NCI-H1092 (cell line): ENCODE measurements around the gene SPAST.
"Not testable (repeated sequence)": the region's sequence is repeated elsewhere in the genome, so short reads cannot be mapped to it uniquely, and the experiment has no call there.

Experiments used
- DNase-seq: peaks from one replicate; lab custom pipeline; 2025; lab: John Stamatoyannopoulos, UW

The SPAST gene

DNA sequence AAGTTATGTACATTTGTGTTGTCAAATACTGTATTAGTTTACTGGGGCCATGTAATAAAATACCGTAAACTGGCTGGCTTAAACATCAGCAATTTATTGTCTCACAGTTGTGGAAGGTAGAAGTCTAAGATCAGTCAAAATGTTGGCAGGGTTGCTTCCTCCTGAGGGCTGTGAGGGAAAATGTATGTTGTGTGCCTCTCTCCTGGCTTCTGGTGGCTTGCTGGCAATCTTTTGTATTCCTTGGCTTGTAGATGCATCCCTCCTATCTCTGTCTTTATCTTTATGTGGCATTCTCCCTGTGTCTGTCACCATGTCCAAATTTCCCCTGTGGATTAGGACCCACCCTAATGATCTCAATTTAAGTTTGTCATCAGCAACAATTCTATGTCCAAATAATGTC, 65.3 kb downstream of the SPAST start:
- no peak for DNase-seq

DNA sequence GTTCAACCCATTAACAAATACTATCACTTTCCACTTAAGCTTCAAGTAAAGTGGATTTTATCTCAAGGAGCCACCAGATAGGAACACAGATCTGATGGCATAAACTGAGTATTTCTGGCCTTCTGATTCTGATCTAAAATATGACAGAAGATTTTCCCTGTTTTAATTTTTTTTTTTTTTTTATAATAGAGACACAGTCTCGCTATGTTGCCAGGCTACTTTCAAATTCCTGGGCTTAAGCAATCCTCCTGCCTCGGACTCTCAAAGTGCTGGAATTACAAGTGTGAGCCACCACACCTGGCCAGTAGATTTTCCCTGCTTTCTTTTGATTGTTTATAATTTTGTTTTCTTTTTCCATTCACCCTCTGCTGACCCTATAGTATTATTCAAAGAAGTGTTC, 65.7 kb downstream of the SPAST start:
- DNase-seq, result no peak

DNA sequence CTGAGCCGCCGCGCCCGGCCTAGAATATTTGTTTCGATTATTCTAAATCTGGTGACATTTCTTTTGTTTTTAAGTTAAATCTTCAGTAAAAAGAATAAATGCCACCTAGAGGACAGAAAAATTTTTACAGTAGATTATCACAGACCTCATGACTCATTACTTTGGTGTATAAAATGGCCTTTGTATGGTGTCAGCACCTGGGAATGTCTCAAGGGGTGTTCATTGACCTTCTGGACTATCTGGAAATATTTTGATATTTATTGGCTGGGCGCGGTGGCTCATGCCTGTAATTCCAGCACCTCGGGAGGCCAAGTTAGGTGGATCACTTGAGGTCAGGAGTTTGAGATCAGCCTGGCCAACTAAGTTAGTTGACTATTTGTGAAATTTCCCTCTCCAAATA, 72.1 kb downstream of the SPAST start:
- DNase-seq, result no peak

DNA sequence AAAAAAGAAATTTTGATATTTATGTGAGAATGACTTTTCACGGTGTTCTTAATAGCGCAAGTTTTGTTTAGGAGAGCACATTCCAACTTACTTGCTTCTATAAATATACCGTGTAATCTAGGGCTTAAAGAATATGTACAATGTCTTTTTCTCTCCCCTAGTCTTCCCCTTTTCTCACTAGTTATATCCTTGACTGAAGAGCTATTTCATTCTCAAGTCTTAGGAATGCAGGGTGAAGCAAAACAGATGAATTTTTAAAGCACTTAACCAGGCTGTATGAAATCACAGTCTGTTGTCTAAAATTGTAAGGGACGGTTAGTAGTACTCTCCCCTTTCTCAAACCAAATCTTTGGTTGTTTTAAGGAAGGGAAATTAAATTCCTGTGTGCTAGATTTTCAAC, 72.7 kb downstream of the SPAST start:
- no peak for DNase-seq

DNA sequence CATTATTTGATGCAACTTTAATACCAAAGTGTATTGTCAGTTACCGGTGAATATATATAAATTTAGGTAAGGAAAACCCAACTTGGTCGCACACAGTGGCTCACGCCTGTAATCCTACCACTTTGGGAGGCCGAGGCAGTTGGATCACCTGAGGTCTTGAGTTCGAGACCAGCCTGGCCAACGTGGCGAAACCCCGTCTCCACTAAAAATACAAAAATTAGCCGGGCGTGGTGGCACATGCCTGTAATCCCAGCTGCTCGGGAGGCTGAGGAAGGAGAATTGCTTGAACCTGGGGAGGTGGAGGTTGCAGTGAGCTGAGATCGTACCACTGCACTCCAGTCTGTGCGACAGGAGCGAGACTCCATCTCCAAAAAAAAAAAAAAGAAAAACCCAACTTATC, 88.2 kb downstream of the SPAST start:
- not testable (repeated sequence) for DNase-seq

DNA sequence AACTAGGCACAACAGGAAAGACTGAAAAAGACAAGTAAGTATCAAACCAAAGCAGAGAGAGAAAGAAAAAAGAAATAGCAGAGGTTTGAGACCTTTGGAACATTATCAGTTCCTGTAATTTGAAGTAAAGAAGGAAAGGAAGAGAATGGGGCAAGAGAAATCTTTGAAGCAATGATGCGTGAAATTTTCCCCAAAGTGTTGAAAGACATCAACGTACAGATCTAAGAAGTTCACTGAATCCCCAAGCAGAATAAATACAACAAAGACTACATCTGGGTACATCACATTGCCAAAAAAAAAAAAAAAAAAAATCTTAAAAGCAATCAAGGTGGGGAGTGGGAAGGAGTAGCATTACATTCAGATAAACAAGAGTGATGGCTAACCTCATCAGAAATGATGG, 96.3 kb downstream of the SPAST start:
- DNase-seq, result no peak

DNA sequence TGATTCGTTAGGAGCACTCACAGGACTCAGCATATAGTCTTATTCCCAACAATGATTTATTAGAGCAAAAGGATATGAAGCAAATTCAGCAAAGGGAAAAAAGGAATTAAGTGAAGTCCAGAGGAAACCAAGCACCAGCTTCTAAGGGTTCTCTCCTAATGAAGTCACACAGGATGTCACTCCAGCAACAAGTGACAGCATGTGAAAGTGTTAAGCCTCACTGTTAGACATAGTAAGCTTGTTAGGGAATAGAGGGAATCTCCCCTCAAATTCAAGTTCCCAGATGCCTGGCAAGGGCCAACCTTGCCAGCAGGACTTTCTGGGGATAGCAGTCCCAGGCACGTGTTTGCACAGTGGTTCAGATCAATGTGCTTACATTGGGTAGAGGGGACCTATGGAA, 97.9 kb downstream of the SPAST start:
- no peak for DNase-seq

DNA sequence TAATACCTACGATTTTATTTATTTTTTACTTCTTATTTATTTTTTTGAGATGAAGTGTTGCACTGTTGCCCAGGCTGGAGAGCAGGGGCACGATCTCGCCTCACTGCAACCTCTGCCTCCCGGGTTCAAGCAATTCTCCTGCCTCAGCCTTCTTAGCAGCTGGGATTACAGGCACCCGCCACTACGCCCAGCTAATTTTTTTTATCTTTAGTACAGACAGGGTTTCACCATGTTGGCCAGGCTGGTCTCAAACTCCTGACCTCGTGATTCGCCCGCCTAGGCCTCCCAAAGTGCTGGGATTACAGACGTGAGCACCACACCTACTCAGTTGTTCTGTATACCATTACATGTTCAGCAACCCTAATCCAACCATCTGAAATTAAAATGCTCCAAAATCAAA, 100.9 kb downstream of the SPAST start:
- not testable (repeated sequence) for DNase-seq

DNA sequence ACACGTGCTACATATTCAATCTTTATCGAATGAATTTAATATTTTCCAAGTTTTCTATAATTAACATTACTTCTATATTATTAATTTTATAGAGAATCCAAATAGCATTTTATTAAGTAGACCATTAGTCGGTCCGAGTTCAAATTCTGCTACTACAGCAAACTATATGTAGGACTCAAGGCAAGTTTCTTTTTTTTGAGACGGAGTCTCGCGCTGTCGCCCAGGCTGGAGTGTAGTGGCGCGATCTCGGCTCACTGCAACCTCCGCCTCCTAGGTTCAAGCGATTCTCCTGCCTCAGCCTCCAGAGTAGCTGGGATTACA, 101.6 kb downstream of the SPAST start:
- not testable (repeated sequence) for DNase-seq

DNA sequence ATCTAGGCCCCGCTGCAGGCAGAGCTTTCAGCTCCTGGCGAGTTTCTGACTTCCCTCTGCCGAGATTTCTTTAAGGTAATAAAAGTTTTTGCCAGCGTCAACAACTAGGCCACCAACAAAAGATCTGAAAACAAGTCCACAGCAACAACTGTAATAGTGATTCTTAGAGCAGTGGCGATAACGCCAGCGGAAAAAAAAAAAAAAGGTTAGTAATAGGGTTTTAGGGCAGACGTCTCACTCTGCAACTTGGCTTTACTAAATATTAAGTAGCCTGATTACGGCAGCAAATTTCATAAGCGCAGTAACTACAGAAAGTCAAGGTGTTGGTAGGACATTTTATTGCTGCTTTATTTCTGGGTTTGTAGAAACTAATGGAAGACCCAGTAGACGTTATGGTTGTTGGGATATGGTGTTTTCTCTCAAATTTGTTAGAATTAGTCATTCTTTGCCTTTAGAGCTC, 102.8 kb downstream of the SPAST start:
- no peak for DNase-seq

DNA sequence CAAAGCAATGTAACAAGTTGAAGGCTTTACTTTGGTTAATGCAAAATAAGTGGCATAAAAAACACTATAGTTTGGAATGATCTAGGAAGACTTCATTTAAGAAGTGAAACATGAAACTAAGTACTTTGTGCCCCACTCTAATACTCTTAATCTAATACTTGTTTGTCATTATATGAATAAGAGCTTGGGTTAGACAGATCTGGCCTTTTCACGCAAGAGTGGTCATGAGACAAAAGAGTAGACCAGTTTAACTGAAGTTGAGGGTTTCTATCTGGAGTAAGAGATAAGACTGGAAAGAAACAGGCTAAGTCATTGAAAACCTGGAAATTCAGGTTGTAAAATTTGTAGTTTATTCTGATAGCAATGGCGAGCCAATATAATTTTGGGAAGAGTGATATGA, 105.2 kb downstream of the SPAST start:
- DNase-seq, result no peak

DNA sequence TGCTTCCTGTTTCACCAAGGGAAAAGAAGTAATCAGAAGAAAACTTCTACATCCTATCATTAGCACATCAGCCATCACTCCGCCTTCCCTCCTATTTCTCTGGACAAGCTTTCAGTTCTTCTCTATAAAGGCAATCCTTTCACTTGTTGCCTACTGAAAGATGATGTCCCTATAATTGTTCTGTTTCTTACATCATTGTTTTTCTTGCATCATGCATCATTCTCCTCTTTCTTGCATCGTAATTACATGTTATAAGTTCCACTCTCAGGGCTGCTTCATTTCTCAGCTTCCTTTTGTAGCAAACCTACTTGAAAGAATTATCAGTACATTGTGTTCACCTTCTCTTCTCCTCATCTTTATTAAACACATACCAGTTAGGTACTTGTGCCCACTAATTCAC, 109.5 kb downstream of the SPAST start:
- no peak for DNase-seq

DNA sequence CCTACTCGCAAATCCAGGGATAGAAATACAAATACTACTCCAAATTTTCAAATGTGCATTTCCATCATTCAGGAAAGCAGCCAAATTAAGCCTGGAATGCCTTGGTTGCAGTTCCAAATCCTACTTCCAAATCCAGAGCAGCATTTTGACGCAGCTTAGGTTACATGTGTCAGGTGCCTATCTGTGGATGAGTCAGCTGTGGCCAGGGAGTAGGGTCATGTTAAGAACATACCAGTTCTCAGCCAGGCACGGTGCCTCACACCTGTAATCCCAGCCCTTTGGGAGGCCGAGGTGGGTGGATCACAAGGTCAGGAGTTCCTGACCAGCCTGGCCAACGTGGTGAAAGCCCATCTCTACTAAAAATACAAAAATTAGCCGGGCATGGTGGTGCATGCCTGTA, 119.3 kb downstream of the SPAST start:
- no peak for DNase-seq

DNA sequence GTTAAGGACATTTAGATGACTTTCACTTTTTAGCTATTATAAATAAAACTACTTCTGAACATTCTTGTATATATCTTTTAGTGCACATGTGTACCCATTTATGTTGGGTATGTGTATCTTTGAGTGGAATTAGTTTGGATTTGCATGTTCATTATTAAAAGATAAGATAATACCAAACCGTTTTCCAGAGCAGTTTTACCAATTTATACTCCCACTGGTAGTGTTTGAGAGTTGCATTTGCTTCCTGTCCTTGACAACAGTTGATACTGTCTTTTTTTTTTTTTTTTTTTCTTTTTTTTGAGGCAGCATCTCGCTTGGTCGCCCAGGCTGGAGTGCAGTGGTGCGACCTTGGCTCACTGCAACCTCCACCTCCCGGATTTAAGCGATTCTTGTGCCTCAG, 125.7 kb downstream of the SPAST start:
- no peak for DNase-seq

DNA sequence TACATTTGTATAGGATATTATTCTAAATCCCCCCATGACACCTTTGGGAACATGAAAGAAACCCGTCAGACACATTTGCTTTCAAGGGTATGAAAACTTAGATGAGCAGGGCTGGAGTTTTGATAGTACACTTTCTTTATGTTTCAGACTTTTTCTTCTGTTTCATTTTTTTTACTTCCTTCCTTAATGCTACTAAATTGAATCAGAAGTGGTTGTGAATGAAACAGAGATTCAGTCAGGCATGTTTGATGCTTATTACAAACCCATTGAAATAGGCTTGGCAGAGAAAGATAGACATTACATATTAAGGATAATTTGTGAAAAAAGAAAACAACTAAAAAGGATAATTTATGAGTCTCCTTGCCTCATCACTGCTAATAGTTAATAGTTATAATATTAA, 129.1 kb downstream of the SPAST start:
- no peak for DNase-seq

DNA sequence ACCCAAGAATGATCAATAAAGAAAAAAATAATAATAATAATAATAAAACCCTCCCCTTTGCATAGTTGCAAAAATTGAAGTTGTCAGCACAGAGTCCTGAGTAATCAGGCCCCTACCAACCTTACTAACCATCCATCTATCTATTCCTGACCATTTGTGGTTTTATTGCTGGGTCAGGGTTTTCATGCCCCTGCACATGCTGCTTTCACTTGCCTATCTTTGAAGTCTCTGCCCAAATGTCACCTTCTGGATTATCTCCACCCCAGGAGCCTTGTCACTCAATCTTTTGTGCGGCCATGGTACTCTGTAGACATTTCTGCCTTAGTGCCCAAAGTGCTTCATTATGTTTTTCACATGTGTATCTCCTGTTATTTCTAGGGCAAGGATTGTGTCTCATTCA, 137.5 kb downstream of the SPAST start:
- DNase-seq, result no peak

DNA sequence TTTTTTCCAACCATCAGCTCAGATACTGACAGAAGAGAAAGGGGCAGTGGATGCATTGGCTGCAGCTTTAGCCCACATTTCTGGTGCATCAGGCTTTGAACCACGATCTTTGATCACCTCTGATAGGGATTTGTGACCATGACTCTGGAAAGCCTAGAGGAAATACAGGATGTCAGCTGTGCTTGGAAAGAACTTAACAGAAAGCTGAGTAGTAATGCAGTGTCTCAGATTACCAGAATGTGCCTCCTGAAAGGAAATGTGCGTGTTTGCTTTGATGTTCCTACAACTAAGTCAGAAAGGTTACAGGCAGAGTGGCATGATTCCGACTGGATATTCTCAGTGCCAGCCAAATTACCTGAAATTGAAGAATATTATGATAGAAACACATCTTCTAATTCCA, 140.1 kb downstream of the SPAST start:
- not testable (repeated sequence) for DNase-seq
